CD14-positive monocyte (primary cell): ENCODE measurements around the gene BAG3. TPM values are rescaled to one million over a fixed set of nuclear protein-coding genes. Genes with fewer than 3 reads are reported as not detected.
"Not testable (repeated sequence)": the region's sequence is repeated elsewhere in the genome, so short reads cannot be mapped to it uniquely, and the experiment has no call there.

Source experiments
- DNase-seq, 3 donors: peaks; one replicate each; pipeline ENCODE4 v3.0.0-alpha.2; 2011 to 2022
- H2AFZ ChIP-seq: 2 replicates; pipeline ENCODE4 v1.6.0; 2012; ENCODE audit warnings: mild to moderate bottlenecking, low read depth, low read length, inconsistent platforms; ENCODE audit not compliant: insufficient read depth, poor library complexity, severe bottlenecking
- H3K27ac ChIP-seq, 2 donors: 1 replicate in 1 of 2; 2 replicates in 1 of 2; pipeline ENCODE4 v1.5.1; 2012 to 2013; ENCODE audit warnings: low read length in 2 of 2, control low read depth in 1 of 2, inconsistent platforms in 1 of 2, low read depth in 1 of 2, mild to moderate bottlenecking in 1 of 2
- H3K27me3 ChIP-seq, 2 donors: one replicate each; pipeline versions ENCODE4 v1.6.0 to v1.6.1; 2011 to 2013; ENCODE audit warnings: low read length in 2 of 2; ENCODE audit not compliant: control insufficient read depth in 2 of 2, insufficient read depth in 2 of 2
- H3K36me3 ChIP-seq, 2 donors: replicated peaks in 1 of 2; 1 replicate in 1 of 2; 2 replicates in 1 of 2; pipeline versions ENCODE4 v1.5.1 to v1.6.1; 2012 to 2013; ENCODE audit warnings: low read length in 2 of 2, control low read depth in 1 of 2, inconsistent platforms in 1 of 2, mild to moderate bottlenecking in 1 of 2; ENCODE audit not compliant: insufficient read depth in 2 of 2, control insufficient read depth in 1 of 2
- H3K4me1 ChIP-seq, 2 donors: 1 replicate in 1 of 2; 2 replicates in 1 of 2; pipeline versions ENCODE4 v1.5.1 to v1.6.1; 2012 to 2013; ENCODE audit warnings: low read length in 2 of 2, control low read depth in 1 of 2, inconsistent platforms in 1 of 2, mild to moderate bottlenecking in 1 of 2, moderate library complexity in 1 of 2; ENCODE audit not compliant: insufficient read depth in 2 of 2, control insufficient read depth in 1 of 2
- H3K4me2 ChIP-seq: replicated peaks from 2 replicates; pipeline ENCODE3; 2012; ENCODE audit warnings: low read length, moderate library complexity, mild to moderate bottlenecking; ENCODE audit not compliant: poor library complexity, severe bottlenecking; ENCODE audit errors: extremely low read depth
- H3K4me3 ChIP-seq, 3 experiments: fragments of 200-600 bp in 1 of 3; sonication (generic) in 1 of 3; replicated peaks in 1 of 3; 1 replicate in 2 of 3; 2 replicates in 1 of 3; pipeline ENCODE4 v1.5.1; 2011 to 2013; ENCODE audit warnings: low read length in 3 of 3, mild to moderate bottlenecking in 3 of 3, control low read depth in 2 of 3, low read depth in 2 of 3, inconsistent platforms in 1 of 3, moderate library complexity in 1 of 3
- H3K79me2 ChIP-seq: 2 replicates; pipeline ENCODE4 v1.6.0; 2012; ENCODE audit warnings: mild to moderate bottlenecking, control low read depth, inconsistent platforms, low read length, moderate library complexity; ENCODE audit not compliant: insufficient read depth
- H3K9ac ChIP-seq: 2 replicates; pipeline ENCODE4 v1.6.0; 2017; ENCODE audit warnings: low read length, mild to moderate bottlenecking; ENCODE audit not compliant: insufficient read depth, poor library complexity, severe bottlenecking
- H3K9me3 ChIP-seq, 2 donors: replicated peaks in 1 of 2; 1 replicate in 1 of 2; 2 replicates in 1 of 2; pipeline versions ENCODE4 v1.5.1 to v1.6.1; 2012 to 2013; ENCODE audit warnings: low read length in 2 of 2, control low read depth in 1 of 2; ENCODE audit not compliant: control insufficient read depth in 1 of 2, insufficient read depth in 1 of 2
- H4K20me1 ChIP-seq: 2 replicates; pipeline ENCODE4 v1.6.0; 2012; ENCODE audit warnings: mild to moderate bottlenecking, low read length, control low read depth, moderate library complexity; ENCODE audit not compliant: insufficient read depth
- H3K27ac Mint-ChIP-seq, 7 donors: one replicate each; pipeline ENCODE4 v1.8.0; 2020; ENCODE audit warnings: mild to moderate bottlenecking in 7 of 7, mixed read lengths in 7 of 7, moderate library complexity in 6 of 7, inconsistent platforms in 2 of 7
- H3K27me3 Mint-ChIP-seq, 3 donors: one replicate each; pipeline ENCODE4 v1.8.0; 2021 to 2022; ENCODE audit warnings: low read depth in 3 of 3, mild to moderate bottlenecking in 3 of 3, mixed read lengths in 3 of 3, moderate library complexity in 3 of 3, inconsistent platforms in 1 of 3
- H3K36me3 Mint-ChIP-seq, 2 donors: one replicate each; pipeline ENCODE4 v1.8.0; 2020; ENCODE audit warnings: mixed read lengths in 2 of 2, inconsistent platforms in 1 of 2, mild to moderate bottlenecking in 1 of 2
- H3K4me1 Mint-ChIP-seq: one replicate; pipeline ENCODE4 v1.8.0; 2020; ENCODE audit warnings: mild to moderate bottlenecking, mixed read lengths
- H3K4me3 Mint-ChIP-seq, 2 donors: one replicate each; pipeline ENCODE4 v1.8.0; 2020; ENCODE audit warnings: mild to moderate bottlenecking in 2 of 2, mixed read lengths in 2 of 2, moderate library complexity in 1 of 2
- H3K9me3 Mint-ChIP-seq, 7 donors: one replicate each; pipeline ENCODE4 v1.8.0; 2020 to 2022; ENCODE audit warnings: mixed read lengths in 7 of 7, mild to moderate bottlenecking in 6 of 7, moderate library complexity in 6 of 7, inconsistent platforms in 2 of 7
- WGBS: methylation state at CpG from one replicate; pipeline ENCODE4 v1.1.5; 2013; ENCODE audit warnings: missing lambda C conversion rate; ENCODE audit not compliant: insufficient coverage; 5-methylcytosine and 5-hydroxymethylcytosine counted together
- intact Hi-C, 2 donors: fragments of 100-400 bp; cut with micrococcal nuclease; formaldehyde crosslinking; loops; one replicate each; pipeline versions ENCODE4 v1.15.0 to v1.15.1; 2023
- polyA plus RNA-seq, 3 donors: library from polyadenylated mRNA; depleted of rRNA in 1 of 3; unstranded in 2 of 3; stranded (reverse) in 1 of 3; fragments of 300-500 nt in 2 of 3; fragments of >200 nt in 1 of 3; fragmentation: Illumina TruSeq in 2 of 3; gene quantifications; 1 replicate in 2 of 3; 2 replicates in 1 of 3; pipeline ENCODE4 v1.2.3, GENCODE V29; 2012 to 2021
- TF ChIP-seq, protein P1 (sequence below): fragments of 200-600 bp; IDR thresholded peaks from one replicate; pipeline ENCODE4 v1.8.0; 2022; ENCODE audit warnings: antibody characterized with exemption, mild to moderate bottlenecking

BAG3 gene
- polyA plus RNA-seq, 3 donors = 1.0 to 10.2 (median 2.8) TPM

DNA sequence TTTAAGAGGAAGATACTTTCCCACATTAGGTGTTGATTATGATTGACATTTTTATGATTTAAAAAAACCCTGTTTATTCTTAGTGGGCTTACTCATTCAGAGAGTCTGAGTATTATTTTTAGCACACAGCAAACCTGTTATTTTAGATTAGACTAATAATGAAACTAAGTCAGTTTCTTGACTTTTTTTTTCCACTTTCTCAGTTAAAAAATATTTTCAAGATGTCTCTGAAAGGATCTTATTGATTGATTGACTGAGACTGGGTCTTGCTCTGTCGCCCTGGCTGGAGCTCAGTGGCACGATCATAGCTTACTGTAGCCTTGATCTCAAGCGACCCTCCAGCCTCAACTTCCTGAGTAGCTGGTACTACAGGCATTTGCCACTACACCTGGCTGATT, 54.3 kb downstream of the BAG3 start:
- DNase-seq = no peak
- peaks cover 6 to 10% of the 10 kb centered on the region in 2 donors for H3K9me3 ChIP-seq
- TF ChIP-seq, protein P1, sequence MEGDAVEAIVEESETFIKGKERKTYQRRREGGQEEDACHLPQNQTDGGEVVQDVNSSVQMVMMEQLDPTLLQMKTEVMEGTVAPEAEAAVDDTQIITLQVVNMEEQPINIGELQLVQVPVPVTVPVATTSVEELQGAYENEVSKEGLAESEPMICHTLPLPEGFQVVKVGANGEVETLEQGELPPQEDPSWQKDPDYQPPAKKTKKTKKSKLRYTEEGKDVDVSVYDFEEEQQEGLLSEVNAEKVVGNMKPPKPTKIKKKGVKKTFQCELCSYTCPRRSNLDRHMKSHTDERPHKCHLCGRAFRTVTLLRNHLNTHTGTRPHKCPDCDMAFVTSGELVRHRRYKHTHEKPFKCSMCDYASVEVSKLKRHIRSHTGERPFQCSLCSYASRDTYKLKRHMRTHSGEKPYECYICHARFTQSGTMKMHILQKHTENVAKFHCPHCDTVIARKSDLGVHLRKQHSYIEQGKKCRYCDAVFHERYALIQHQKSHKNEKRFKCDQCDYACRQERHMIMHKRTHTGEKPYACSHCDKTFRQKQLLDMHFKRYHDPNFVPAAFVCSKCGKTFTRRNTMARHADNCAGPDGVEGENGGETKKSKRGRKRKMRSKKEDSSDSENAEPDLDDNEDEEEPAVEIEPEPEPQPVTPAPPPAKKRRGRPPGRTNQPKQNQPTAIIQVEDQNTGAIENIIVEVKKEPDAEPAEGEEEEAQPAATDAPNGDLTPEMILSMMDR = no peak
- Mint-ChIP-seq H3K27ac (peak overlapping the region; percentile 93 to 99 (median 97)), H3K9me3 (peaks cover 9 to 18% (median 11%) of the 10 kb centered on the region in 7 donors), H3K36me3 (peaks cover 3 to 6% of the 10 kb centered on the region in 2 donors), H3K4me3 (no peak overlapping the region), H3K4me1 (peaks cover 39% of the 10 kb centered on the region), H3K27me3 (peaks cover 0 to 3% (median 2%) of the 10 kb centered on the region in 3 donors)
- WGBS = no CpG with 5 or more reads among the region's 3 CpGs
- no peaks in the 10 kb centered on the region for H4K20me1 ChIP-seq
- H3K27ac ChIP-seq = peak overlapping the region; percentile 93 to 94
- H3K9ac ChIP-seq = no peak overlapping the region
- H3K4me3 ChIP-seq = no peak overlapping the region
- H3K79me2 ChIP-seq = no peaks in the 10 kb centered on the region
- H3K4me2 ChIP-seq = no peak overlapping the region
- peaks cover 30 to 38% of the 10 kb centered on the region in 2 donors for H3K4me1 ChIP-seq
- H3K36me3 ChIP-seq = no peaks in the 10 kb centered on the region
- no peak overlapping the region for H2AFZ ChIP-seq
- no peaks in the 10 kb centered on the region for H3K27me3 ChIP-seq
- intact Hi-C loops = no loop called here

DNA sequence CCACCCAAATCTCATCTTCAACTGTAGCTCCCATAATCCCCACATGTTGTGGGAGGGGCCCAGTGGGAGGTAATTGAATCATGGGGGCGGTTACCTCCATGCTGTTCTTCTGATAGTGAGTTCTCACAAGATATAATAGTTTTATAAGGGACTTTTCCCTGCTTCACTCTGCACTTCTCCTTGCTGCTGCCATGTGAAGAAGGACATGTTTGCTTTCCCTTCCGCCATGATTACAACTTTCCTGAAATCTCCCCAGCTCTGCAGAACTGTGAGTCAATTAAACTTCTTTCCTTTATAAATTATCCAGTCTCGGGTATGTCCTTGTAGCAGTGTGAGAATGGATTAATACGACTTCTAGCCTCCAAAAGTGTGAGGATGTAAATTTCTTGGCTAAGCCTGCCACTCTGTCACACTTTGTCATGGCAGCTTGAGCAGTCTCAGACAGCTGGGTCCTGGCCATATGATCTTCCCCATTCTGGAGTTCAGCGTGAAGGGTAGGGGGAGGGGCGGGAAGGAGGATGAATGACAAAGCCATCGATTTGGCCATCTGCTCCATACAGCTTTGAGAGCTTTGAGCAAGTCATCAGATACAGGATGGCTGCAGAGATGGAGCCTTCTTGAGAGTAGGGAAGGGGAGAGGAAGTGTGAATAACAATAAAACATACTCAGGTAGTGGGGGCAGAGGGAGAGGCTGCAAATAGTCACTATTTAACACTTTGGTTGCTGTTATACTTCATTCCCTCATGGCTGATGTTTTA, 55.5 kb downstream of the BAG3 start:
- Histone ChIP-seq H3K4me3 (no peak overlapping the region), H4K20me1 (no peaks in the 10 kb centered on the region), H3K27me3 (no peaks in the 10 kb centered on the region), H3K27ac (no peak overlapping the region), H3K4me1 (peaks cover 23 to 29% of the 10 kb centered on the region in 2 donors), H3K79me2 (no peaks in the 10 kb centered on the region), H3K36me3 (no peaks in the 10 kb centered on the region), H3K9ac (no peak overlapping the region), H3K9me3 (peaks cover 6 to 19% of the 10 kb centered on the region in 2 donors), H3K4me2 (no peak overlapping the region), H2AFZ (no peak overlapping the region)
- Mint-ChIP-seq H3K27ac (peak overlapping the region in 5 of 7 donors; percentile 1 to 81 (median 48)), H3K27me3 (peaks cover 0 to 2% (median 0%) of the 10 kb centered on the region in 3 donors), H3K4me1 (peaks cover 32% of the 10 kb centered on the region), H3K36me3 (peaks cover 3 to 6% of the 10 kb centered on the region in 2 donors), H3K9me3 (peaks cover 11 to 21% (median 17%) of the 10 kb centered on the region in 7 donors), H3K4me3 (no peak overlapping the region)
- intact Hi-C loops = no loop called here
- DNase-seq = peak in 2 of 3 donors; percentile 42 to 56
- 72% methylated on average over 4 of the region's 7 CpGs for WGBS
- TF ChIP-seq, protein P1 = no peak

- H3K36me3 ChIP-seq, H3K27me3 Mint-ChIP-seq, H3K4me3 Mint-ChIP-seq, H3K4me3 ChIP-seq, H3K27me3 ChIP-seq, H4K20me1 ChIP-seq, H2AFZ ChIP-seq, H3K79me2 ChIP-seq, H3K36me3 Mint-ChIP-seq, intact Hi-C loops, H3K9ac ChIP-seq, H3K27ac ChIP-seq, H3K4me2 ChIP-seq: not testable (repeated sequence)
- peak overlapping the region in 2 of 7 donors; percentile 2 to 38 for H3K27ac Mint-ChIP-seq
- Histone ChIP-seq H3K9me3 (peaks cover 6 to 19% of the 10 kb centered on the region in 2 donors), H3K4me1 (peaks cover 23 to 26% of the 10 kb centered on the region in 2 donors)
- no CpG with 5 or more reads among the region's 5 CpGs for WGBS
- peaks cover 11 to 21% (median 17%) of the 10 kb centered on the region in 7 donors for H3K9me3 Mint-ChIP-seq
- H3K4me1 Mint-ChIP-seq = peaks cover 26% of the 10 kb centered on the region
- DNase-seq = peak in 1 of 3 donors; percentile 40
Measured at GRCh38 chr10:119707331-119707730, 56.2 kb downstream of the BAG3 start.
